Muscle layer of colon (tissue), 2 donors: ENCODE data around the gene MYO3B.
"Not testable (repeated sequence)": the region's sequence is repeated elsewhere in the genome, so short reads cannot be mapped to it uniquely, and the experiment has no call there.

Experiments
- H3K27ac ChIP-seq: one replicate; pipeline ENCODE4 v1.7.0; 2013; ENCODE audit warnings: low read depth, mild to moderate bottlenecking, low read length, moderate library complexity
- H3K27me3 ChIP-seq, 2 donors: one replicate each; pipeline ENCODE4 v1.7.0; 2013; ENCODE audit warnings: low read length in 2 of 2, mild to moderate bottlenecking in 2 of 2; ENCODE audit not compliant: insufficient read depth in 2 of 2, control insufficient read depth in 1 of 2
- H3K36me3 ChIP-seq: one replicate; pipeline ENCODE4 v1.7.0; 2013; ENCODE audit warnings: mild to moderate bottlenecking, low read length; ENCODE audit not compliant: insufficient read depth
- H3K4me1 ChIP-seq: one replicate; pipeline ENCODE4 v1.7.0; 2013; ENCODE audit warnings: mild to moderate bottlenecking, low read length; ENCODE audit not compliant: insufficient read depth
- H3K4me3 ChIP-seq, 2 donors: one replicate each; pipeline ENCODE4 v1.7.0; 2013; ENCODE audit warnings: low read length in 2 of 2, low read depth in 1 of 2, mild to moderate bottlenecking in 1 of 2, moderate library complexity in 1 of 2
- H3K9ac ChIP-seq: one replicate; pipeline ENCODE4 v1.7.0; 2013; ENCODE audit warnings: low read length
- H3K9me3 ChIP-seq: one replicate; pipeline ENCODE4 v1.7.0; 2013; ENCODE audit warnings: mild to moderate bottlenecking, low read length
- donor health status: abdominal sarcoma.
- donor health status: Adenocarcinoma of cecum.

Gene MYO3B

DNA sequence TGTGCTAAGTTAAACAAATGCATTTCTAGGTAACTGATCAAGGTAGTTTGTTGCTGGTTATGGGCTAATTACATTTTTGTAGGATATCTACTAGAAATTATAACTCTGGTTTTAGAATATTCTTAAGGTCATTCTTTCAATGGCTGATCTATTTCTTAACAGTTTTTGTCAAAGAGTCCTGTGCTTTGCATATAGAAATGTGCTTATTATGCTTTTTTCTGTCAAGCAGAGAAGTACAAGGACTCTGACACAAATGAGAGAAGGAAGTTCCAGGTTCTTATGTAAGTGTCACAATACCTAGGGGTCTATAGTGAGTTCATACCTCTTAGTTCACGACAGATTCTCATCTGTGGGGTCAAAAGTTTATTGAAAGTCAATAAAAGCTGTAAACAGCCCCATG lies 88.4 kb downstream of the MYO3B start:
- Histone ChIP-seq H3K4me3 (no peak overlapping the region), H3K27ac (no peak overlapping the region), H3K9ac (no peak overlapping the region), H3K27me3 (no peaks in the 10 kb centered on the region), H3K4me1 (no peaks in the 10 kb centered on the region), H3K9me3 (no peaks in the 10 kb centered on the region), H3K36me3 (no peaks in the 10 kb centered on the region)

DNA sequence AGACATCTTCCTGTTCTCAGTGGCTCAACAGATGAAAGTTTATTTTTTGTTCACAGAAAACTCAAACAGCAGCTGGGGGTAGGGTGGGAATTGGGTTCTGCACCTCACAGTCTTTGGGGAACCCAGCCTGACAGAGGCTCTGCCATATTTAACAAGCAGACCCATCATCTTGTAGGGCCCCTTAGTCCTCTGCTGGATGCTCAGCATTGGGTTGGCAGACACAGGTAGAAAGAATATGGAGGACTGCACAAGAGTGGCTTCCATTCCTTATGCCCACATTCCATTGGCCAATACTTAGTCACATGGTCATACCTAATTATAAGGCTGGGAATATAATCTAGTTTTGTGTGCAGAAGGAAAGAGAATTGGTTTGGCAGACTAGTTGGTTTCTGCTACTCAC lies 89.1 kb downstream of the MYO3B start:
- Histone ChIP-seq H3K27ac (no peak overlapping the region), H3K9me3 (no peaks in the 10 kb centered on the region), H3K4me1 (no peaks in the 10 kb centered on the region), H3K9ac (no peak overlapping the region), H3K27me3 (no peaks in the 10 kb centered on the region), H3K36me3 (no peaks in the 10 kb centered on the region), H3K4me3 (no peak overlapping the region)

DNA sequence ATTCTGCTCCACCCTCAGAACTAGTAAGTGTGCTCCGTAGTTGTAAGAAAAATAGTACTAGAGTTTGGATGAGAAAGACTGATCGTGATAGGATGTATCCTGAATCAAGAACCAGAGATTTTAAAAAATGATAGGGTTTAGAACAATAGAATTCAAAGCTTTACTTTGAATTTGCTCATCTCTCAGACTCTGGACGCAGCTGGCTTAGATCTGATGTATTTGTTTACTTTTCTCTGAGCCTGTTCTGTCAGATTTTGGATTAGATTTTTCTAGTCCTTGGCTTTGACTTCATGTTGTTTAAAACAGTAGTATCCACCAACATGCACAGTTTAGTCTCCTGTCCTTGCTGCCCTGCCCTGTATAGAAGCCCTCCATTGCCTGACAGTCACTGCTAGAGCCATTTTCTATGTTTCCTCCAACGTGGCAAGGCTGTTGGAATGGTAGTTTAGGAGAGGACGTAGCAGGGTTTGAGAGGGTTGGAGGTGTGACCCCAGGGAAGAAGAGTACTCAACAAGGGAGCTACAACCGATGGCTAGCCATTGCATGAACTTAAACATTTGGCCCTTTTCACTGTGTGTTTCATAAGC lies 92.4 kb downstream of the MYO3B start:
- H3K4me3 ChIP-seq, result no peak overlapping the region

DNA sequence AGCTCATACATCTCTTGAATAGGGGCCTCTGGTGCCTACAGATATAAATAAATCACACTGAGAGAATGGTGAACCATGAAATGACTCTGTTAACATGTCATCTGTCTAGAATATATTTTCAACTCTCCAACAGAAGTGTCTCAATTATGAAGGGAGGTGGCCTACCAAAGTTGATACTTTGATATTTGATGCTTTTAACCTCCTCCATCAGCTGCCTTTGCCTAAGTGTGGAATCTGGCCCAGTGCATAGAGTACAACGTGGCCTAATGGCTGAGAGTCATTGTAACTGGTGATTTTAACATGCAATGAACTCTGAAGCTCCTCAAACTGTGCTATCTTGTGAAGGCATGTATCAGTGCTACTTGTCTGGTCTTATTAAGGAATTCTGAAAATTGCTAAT lies 93.4 kb downstream of the MYO3B start:
- Histone ChIP-seq H3K9ac (no peak overlapping the region), H3K4me1 (no peaks in the 10 kb centered on the region), H3K9me3 (no peaks in the 10 kb centered on the region), H3K27me3 (no peaks in the 10 kb centered on the region), H3K4me3 (no peak overlapping the region), H3K27ac (no peak overlapping the region), H3K36me3 (no peaks in the 10 kb centered on the region)

More for the DNA sequence above, 92.4 kb downstream of the MYO3B start:
- H3K36me3 ChIP-seq, result no peaks in the 10 kb centered on the region
- H3K4me1 ChIP-seq, result no peaks in the 10 kb centered on the region
- H3K9me3 ChIP-seq, result no peaks in the 10 kb centered on the region
- H3K27ac ChIP-seq, result no peak overlapping the region
- no peaks in the 10 kb centered on the region for H3K27me3 ChIP-seq
- no peak overlapping the region for H3K9ac ChIP-seq

DNA sequence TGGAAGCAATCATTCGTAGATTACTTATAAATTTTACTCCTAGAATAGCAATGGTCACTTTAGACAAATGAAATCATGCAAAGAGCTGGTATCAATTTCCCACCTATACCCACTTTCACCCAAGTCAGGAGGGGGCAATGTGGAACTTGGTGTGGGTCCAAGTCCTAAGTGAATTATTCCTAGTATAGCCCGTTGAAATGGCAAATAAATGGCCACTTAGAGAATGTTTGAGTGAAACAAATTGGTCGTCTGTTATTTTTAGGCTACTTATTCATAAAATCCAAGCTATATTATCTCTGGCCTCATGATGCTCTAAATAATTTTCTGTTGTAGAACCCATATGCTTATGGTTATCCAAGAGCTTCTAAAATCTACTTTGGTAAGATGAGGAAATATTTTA lies 98.1 kb downstream of the MYO3B start:
- no peak overlapping the region for H3K9ac ChIP-seq
- H3K36me3 ChIP-seq, result no peaks in the 10 kb centered on the region
- no peaks in the 10 kb centered on the region for H3K4me1 ChIP-seq
- no peak overlapping the region for H3K27ac ChIP-seq
- no peak overlapping the region for H3K4me3 ChIP-seq
- no peaks in the 10 kb centered on the region for H3K9me3 ChIP-seq
- no peaks in the 10 kb centered on the region for H3K27me3 ChIP-seq

DNA sequence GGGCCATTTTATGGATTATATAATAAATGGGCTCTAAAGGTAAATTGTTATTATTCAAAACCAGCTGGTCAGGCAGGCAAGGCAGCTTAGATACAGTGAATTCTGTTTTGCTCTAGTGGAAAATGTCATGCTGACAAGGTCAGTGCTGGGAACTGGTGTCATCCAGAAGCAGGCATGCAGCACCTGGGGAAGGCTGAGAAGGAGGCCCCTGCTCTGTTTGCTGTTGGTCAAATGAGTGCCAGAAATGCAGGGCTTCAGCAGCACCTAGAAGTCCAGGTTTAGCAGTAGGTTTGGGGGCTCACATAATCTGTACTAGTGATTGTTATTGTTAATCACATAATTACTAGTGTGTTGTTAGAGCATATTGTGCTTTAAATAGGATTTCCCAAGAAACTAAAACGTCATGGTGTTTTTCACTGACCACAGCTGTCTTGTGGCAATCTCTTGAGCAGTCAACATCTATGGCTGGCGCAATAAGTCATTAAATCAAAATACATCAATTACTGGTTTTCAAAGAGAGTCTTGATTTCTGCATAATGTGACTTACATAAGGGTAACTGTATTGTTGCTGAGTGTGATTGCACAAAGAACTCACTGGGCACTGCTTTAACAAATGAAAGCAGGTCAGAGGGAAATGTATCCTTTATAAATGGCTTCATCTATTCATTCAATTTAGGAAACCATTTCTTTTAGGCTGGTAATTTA lies 99.1 kb downstream of the MYO3B start:
- Histone ChIP-seq H3K4me3 (no peak overlapping the region), H3K36me3 (no peaks in the 10 kb centered on the region), H3K9ac (no peak overlapping the region), H3K9me3 (no peaks in the 10 kb centered on the region), H3K27me3 (no peaks in the 10 kb centered on the region), H3K27ac (no peak overlapping the region), H3K4me1 (no peaks in the 10 kb centered on the region)

DNA sequence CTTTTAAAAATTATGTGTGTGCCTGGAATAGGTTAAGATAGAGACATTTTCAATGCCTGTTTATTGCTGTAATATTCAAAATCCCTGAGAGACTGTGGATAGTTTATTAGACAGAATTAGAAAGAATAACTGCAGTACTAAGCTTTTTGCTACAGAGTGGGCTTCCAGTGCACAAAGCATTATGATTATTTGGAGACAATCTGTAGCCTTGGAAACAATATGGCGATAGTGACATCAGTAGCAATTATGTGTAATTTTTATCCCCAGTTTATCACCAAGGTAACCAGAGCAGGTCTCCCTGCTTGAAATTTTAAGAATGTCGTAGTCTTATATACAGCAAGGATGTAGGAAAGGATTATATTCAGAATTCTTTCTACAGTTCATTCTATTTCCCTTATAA lies 100.0 kb downstream of the MYO3B start:
- Histone ChIP-seq H3K9ac (no peak overlapping the region), H3K4me1 (no peaks in the 10 kb centered on the region), H3K36me3 (no peaks in the 10 kb centered on the region), H3K27ac (no peak overlapping the region), H3K27me3 (no peaks in the 10 kb centered on the region), H3K4me3 (no peak overlapping the region), H3K9me3 (no peaks in the 10 kb centered on the region)

DNA sequence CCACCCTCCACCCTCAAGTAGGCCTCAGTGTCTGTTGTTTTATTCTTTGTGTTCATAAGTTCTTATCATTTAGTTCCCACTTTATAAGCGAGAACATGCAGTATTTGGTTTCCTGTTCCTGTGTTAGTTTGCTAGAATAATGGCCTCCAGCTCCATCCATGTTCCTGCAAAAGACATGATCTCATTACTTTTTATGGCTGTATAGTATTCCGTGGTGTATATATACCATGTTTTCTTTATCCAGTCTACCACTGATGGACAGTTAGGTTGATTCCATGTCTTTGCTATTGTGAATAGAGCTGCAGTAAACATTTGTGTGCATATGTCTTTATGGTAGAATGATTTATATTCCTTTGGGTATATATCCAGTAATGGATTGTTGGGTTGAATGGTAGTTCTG lies 101.7 kb downstream of the MYO3B start:
- not testable (repeated sequence) for H3K4me1 ChIP-seq, H3K4me3 ChIP-seq, H3K36me3 ChIP-seq, H3K9ac ChIP-seq, H3K27me3 ChIP-seq, H3K9me3 ChIP-seq, H3K27ac ChIP-seq

DNA sequence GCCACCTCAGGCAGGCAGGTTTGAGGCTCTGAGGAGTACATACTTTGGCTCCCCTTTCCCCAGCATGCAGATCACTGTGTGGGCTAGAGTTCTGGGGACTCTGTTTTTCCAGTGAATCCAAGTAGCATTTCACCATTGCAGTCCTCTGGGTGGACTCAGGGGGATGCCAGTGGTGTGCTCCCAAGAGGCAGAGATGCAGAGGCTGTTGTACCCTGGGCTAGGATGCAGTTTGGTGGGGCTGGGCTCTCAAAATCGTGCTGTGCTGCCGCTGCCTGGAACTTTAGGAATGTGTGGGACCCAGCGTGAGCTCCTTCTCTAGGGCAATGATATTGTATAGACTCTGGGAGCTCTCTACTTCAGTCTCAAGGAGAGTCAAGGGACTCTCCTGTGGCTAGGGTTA lies 104.9 kb downstream of the MYO3B start:
- Histone ChIP-seq H3K27ac (no peak overlapping the region), H3K36me3 (no peaks in the 10 kb centered on the region), H3K27me3 (no peaks in the 10 kb centered on the region)

DNA sequence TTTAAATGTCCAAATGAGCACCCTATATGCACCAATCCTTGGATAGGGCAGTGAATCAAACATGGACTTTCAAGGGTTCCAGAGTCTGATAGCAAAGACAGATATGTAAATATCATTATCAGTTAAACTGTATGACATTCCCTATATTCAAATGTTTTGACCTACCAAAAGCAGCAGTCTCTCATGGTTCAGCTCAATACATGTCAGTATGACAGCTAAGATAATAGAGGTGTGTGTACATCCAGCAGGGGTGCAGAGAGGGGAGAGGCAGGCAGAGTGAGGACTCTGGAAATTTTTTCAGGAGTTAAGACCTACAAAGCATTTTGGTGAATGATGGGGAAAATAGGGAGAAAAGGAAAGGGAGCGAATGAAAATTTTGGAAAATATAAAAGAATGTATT lies 106.3 kb downstream of the MYO3B start:
- Histone ChIP-seq H3K36me3 (no peaks in the 10 kb centered on the region), H3K27me3 (no peaks in the 10 kb centered on the region), H3K9me3 (no peaks in the 10 kb centered on the region), H3K4me1 (no peaks in the 10 kb centered on the region), H3K9ac (no peak overlapping the region), H3K27ac (no peak overlapping the region), H3K4me3 (no peak overlapping the region)

More for the DNA sequence above, 104.9 kb downstream of the MYO3B start:
- H3K9me3 ChIP-seq, result no peaks in the 10 kb centered on the region
- no peaks in the 10 kb centered on the region for H3K4me1 ChIP-seq
- no peak overlapping the region for H3K9ac ChIP-seq
- H3K4me3 ChIP-seq, result no peak overlapping the region

DNA sequence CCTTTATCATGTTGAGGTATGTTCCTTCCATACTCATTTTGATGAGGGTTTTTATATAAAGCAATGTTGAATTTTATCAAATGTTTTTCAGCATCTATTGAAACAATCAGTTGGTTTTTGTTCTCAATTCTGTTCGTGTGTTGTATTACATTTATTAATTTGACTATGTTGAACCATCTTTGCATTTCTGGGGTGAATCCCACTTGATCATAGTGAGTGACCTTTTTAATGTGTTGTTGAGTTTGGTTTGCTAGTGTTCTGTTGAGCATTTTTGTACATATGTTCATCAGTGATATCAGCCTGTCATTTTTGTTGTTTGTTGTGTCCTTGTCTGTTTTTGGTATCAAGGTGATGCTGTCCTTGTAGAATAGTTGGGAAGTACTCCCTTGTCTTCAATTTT lies 110.9 kb downstream of the MYO3B start:
- Histone ChIP-seq H3K4me3 (no peak overlapping the region), H3K4me1 (no peaks in the 10 kb centered on the region), H3K27ac (no peak overlapping the region), H3K9ac (no peak overlapping the region), H3K9me3 (no peaks in the 10 kb centered on the region), H3K27me3 (no peaks in the 10 kb centered on the region), H3K36me3 (no peaks in the 10 kb centered on the region)

DNA sequence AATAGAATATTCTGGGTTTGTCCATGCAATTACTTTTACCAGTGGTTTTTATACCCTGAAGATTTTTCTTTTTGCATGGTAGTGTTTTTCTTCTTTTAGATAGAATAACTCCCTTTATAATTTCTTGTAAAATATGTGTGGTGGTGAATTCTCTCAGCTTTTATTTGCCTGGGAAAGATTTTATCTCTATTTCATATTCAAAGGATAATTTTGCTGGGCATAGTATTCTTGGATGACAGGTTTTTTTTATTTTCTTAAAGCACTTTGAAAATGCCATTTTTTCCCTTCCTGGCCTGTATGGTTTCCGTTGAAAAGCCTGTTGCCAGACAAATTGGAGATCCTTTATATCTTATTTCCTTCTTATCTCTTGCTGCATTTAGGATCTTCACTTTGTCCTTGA lies 113.5 kb downstream of the MYO3B start:
- H3K9me3 ChIP-seq, result no peaks in the 10 kb centered on the region
- H3K9ac ChIP-seq, result no peak overlapping the region
- no peaks in the 10 kb centered on the region for H3K36me3 ChIP-seq
- no peaks in the 10 kb centered on the region for H3K4me1 ChIP-seq
- no peak overlapping the region for H3K27ac ChIP-seq
- H3K4me3 ChIP-seq, result no peak overlapping the region
- H3K27me3 ChIP-seq, result no peaks in the 10 kb centered on the region
